GM12891 (cell line): ENCODE results near the gene UPF2.

Experiments
- DNase-seq: peaks from one replicate; pipeline ENCODE4 v3.0.0; 2011; ENCODE audit warnings: low spot score; ENCODE audit not compliant: insufficient read length
- FAIRE-seq: peaks from 2 replicates; lab custom pipeline; 2011; peaks lifted over from hg19 to GRCh38; lab: Jason Lieb, UNC
- PAX5 ChIP-seq: IDR thresholded peaks from 2 replicates; pipeline ENCODE4 v1.6.1; 2011; ENCODE audit warnings: low read length, moderate library complexity, mild to moderate bottlenecking; ENCODE audit not compliant: insufficient read depth, severe bottlenecking
- POLR2A ChIP-seq: IDR thresholded peaks from 2 replicates; pipeline ENCODE4 v1.6.1; 2011; ENCODE audit warnings: low read depth, low read length, control low read depth
- POLR2AphosphoS5 ChIP-seq: IDR thresholded peaks from 2 replicates; pipeline ENCODE4 v1.6.1; 2011; ENCODE audit warnings: low read depth, low read length, control low read depth
- POU2F2 ChIP-seq: IDR thresholded peaks from 2 replicates; pipeline ENCODE4 v1.6.1; 2011; ENCODE audit warnings: low read depth, mild to moderate bottlenecking, control low read depth, low read length, moderate library complexity
- SPI1 ChIP-seq: IDR thresholded peaks from 2 replicates; pipeline ENCODE4 v1.6.1; 2011; ENCODE audit warnings: low read depth, low read length, control low read depth
- TAF1 ChIP-seq: IDR thresholded peaks from 2 replicates; pipeline ENCODE4 v1.6.1; 2011; ENCODE audit warnings: low read depth, low read length, control low read depth

The UPF2 gene

GRCh38 chr10:11881477-11882417 lies 160.9 kb downstream of the UPF2 start:
- FAIRE-seq = no peak

GRCh38 chr10:11881030-11881476 lies 161.6 kb downstream of the UPF2 start:
- DNase-seq (no peak), FAIRE-seq (no peak)
- TF ChIP-seq TAF1 = no peak
- no peak for TF ChIP-seq POLR2A
- no peak for TF ChIP-seq POU2F2
- no peak for TF ChIP-seq POLR2AphosphoS5
- no peak for TF ChIP-seq SPI1
- no peak for TF ChIP-seq PAX5

More at GRCh38 chr10:11881477-11882417, 160.9 kb downstream of the UPF2 start:
- no peak for DNase-seq
- TF ChIP-seq POLR2A (no peak), POLR2AphosphoS5 (no peak), PAX5 (no peak), SPI1 (no peak), POU2F2 (no peak), TAF1 (no peak)

GRCh38 chr10:11880151-11881029 lies 162.2 kb downstream of the UPF2 start:
- DNase-seq (no peak), FAIRE-seq (no peak)
- TF ChIP-seq POLR2A = no peak

GRCh38 chr10:11879387-11880094 lies 163.1 kb downstream of the UPF2 start:
- no peak for TF ChIP-seq POU2F2
- FAIRE-seq = no peak

GRCh38 chr10:11878776-11879175 lies 163.8 kb downstream of the UPF2 start:
- FAIRE-seq = no peak
- DNase-seq = no peak
- TF ChIP-seq PAX5 (no peak), SPI1 (no peak), TAF1 (no peak), POLR2AphosphoS5 (no peak)

More at GRCh38 chr10:11879387-11880094, 163.1 kb downstream of the UPF2 start:
- DNase-seq = no peak

GRCh38 chr10:11877591-11877905 lies 165.1 kb downstream of the UPF2 start:
- TF ChIP-seq SPI1 (no peak), POU2F2 (no peak), POLR2A (no peak), POLR2AphosphoS5 (no peak), TAF1 (no peak), PAX5 (no peak)
- FAIRE-seq = no peak
- no peak for DNase-seq

- no peak for FAIRE-seq
- TF ChIP-seq POU2F2 = no peak
- no peak for TF ChIP-seq POLR2AphosphoS5
- TF ChIP-seq SPI1 = no peak
- no peak for TF ChIP-seq TAF1
- no peak for TF ChIP-seq POLR2A
- no peak for TF ChIP-seq PAX5
Observed at GRCh38 chr10:11876805-11877590, 165.6 kb downstream of the UPF2 start.

GRCh38 chr10:11876324-11876723 lies 166.3 kb downstream of the UPF2 start:
- TF ChIP-seq POLR2A (no peak), POU2F2 (no peak), PAX5 (no peak), SPI1 (no peak), POLR2AphosphoS5 (no peak), TAF1 (no peak)
- no peak for DNase-seq
- no peak for FAIRE-seq

More at GRCh38 chr10:11876805-11877590, 165.6 kb downstream of the UPF2 start:
- DNase-seq = no peak
